Measurements from ENCODE around the gene FARP2.

FARP2 gene

DNA sequence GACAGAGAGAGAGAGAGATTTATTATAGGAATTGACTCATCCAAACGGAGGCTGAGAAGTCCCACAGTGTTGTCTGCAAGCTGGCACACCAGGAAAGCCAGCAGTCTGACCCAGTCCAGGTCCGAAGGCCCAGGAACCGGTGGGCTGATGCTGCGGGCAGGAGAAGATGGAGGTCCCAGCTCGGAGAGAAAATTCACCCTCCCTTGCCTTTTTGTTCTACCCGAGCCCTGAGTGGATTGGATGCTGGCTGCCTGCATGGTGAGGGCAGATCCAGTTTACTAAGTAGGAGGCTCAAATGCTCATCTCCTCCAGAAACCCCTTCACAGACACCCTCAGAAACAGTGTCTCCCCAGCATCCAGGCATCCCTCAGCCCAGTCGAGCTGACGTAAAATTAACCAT lies 174.5 kb downstream of the FARP2 start:
- DNase-seq (ENCODE audit: low read depth, low spot score) = no peak

DNA sequence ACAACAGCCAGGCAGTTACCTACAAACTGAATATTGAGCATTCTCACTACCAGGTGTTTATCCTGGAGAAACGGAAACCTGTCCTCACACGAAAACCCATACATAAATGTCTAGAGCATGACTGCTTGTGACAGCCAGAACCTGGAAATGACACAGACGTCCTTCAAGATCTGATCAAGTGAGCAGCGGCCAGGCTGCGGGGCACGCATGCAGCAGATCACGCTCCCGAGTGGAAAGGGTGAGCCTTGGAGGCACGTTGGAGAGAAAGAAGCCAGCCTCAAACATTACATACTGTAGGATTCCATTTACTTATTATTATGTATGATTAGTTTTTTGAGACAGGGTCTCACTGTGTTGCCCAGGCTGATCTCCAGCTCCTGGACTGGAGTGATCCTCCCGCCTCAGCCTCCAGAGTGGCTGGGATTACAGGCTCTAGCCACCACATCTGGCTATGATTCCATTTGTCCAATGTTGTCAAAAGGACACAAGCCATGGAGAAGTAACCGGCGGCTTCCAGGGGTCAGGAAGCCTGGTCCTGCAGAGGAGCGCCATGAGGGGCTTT lies 175.2 kb downstream of the FARP2 start:
- DNase-seq (ENCODE audit: low read depth, low spot score) = no peak

DNA sequence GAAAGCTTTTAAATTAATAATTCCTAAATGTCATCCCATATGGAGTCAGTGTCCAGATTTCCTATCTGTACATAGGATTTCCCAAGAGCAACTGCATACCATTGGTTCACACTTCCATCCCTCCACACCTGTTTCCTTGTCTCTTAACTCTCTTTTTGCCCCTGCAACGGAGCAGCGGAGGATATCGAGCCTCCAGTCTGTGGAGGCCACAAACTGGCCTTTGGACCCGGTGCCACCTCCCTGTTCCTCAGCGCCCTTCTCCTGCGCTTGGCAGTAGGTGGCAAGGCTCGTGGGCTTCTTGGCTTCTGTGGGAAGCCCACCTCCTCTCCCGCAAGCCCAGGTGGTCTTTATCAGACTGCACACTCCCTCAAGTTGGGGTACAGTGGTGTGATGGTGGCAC lies 176.1 kb downstream of the FARP2 start:
- no peak for DNase-seq (ENCODE audit: low read depth, low spot score)

DNA sequence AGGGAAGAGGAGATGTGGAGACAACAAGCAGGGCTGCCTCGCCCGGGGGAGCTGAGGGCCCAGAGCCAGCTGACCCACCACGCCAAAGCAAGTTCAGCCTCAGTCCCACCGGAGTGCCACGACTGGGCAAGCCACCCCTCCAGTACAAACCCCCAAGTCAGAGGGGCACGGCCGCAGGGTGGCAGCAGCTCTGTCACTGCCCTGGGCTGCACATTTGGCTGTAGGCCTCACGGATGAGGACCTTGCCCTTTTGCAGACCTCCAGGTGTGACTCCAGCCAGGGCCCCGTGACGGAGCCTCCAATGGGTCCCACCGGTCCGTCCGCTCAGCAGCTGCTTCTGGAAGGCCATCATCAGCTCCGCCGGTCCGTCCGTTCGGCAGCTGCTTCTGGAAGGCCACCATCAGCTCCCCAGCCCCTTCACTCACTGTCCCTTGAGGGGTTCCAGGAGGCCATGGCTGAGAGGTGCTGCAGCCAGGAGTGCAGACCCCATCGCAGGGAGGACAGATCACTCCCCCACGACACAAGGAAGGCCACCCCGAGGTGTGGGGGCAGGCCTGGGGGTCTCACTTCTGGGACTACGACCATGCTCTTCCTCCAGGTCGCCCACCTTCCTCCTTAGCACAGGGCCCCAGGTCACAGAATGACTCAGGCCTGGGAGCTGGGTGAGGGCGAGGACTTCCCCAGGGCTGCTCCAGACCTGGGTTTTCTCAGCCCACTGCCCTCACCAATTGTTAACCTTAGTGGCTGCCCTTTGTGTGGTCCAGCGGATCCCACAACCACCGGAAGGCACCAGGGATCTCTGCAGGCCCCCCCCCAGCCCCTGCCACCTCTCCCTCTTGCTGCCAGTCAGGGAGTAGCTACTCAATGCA lies 176.9 kb downstream of the FARP2 start:
- no peak for DNase-seq (ENCODE audit: low read depth, low spot score)

DNA sequence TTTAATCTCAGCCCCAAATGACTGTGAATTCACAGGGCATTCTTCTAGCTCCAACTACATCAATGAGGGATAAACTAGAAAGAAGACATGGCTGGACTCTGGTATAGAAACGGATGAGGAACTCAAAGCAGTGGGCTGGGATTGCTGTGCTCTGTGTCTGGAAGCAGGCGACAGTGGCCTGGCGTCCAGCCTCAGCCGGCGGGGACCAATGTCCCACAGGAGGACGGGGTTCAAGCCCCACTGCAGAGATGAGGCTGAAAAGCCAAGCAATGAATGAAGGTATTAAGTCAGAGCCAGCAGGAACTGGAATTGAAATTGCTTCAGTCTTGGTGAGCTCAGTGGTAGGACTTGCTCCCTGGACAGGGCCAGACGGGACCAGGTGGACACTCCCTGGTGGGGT lies 178.2 kb downstream of the FARP2 start:
- no peak for DNase-seq (ENCODE audit: low read depth, low spot score)

DNA sequence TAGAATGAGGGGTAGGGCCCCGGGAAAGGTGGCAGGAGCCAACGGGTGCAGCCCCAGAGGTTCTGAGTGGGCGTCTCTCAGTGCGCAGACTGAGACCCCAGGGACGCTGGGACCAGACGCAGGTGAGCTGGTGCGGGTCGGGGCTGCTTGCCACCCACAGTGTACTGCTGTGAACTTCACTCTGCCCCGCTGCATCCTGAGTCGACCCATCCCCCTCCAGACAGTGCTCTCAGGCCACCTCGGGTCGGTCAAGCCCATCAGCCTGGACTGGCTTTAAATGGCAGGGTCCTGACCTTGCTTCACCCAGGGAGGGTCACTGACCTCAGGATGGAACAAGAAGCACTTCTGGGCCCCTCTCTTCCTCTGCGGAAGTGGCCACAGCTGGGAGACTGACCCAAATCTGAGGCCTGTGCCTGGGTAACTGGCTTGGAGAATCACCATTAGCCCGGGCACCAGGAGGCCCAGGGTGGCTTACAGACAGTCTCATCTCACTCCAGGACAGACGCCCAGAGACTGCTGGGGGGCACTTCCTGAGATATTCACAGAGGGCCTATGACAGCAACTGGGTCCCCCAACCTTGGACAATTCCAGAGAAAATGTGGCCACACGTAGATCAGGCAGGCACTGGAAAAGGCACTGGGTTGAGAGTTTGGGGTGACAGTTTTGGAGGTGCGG lies 178.8 kb downstream of the FARP2 start:
- DNase-seq (ENCODE audit: low read depth, low spot score) = no peak

DNA sequence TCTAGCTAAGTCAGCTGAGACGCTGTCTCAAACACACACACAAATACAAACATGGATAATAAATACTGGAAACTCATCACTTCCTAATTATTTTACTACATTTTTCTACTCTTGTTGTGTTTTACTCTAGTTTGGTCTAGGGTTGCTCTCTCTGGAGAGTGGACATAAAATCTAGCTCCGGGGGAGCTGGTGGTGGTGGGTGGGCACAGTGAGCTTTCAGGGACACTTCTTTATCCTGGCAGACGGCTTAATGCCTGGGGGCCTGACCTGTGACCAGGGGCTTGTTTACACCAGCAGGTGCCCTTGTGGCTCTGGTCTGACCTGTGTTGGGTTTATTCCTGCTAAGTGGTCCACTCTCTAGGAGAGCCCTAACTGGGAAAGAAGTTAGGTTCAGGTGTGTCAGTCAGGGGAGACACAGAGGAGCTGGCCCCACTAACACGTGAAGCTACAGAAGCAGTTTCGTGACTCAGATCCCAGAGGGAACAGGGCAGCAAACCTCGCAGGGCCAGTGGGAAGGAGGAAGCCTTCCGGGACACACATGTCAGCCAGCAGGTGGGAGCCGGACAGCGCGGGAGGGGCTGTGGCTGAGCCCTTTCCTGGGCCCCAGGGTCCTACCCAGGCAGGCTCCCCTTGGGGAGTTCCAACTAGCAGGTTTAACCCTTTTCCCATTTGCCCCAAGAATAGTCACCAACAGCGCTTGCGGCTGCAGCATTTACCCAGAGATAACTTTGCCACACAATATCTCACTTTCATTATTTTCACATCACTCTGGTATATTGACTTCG lies 180.0 kb downstream of the FARP2 start:
- DNase-seq (ENCODE audit: low read depth, low spot score) = no peak

DNA sequence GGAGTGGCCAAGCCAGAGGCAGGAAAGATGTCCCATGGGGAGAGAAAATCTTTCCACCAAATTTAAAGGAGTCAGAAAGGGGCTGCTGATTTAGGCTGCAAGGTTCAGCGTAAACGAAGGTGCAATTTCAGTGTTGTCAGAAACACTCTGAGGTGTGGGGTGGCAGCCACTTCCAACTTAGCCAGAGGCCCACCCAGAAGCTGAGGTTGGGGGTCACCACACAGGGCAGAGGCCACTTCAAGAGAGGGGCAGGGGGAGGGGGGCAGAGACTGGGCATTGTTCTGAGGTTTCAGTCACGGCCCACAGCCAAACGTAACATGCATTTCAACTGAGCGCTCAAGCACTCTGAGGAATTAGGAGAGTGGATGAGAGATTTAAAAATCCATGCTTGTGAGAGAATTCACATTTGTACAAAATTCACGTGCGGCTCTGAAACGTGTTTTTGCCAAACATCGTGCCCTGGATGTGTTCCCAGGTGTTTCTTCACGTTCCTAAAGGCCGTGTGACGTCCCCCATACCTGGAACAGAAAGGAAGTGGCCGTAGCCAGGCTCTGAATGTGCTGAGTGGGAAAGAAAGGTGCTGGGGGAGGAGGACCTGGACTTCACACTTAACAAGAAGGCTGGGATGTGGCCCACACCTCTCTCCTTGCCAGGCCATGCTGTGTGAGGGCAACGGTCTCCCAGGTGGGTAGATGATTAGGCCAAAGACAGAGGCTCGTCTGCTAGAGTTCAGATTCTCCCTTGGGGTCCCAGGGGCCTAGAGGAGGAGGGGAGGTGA lies 182.9 kb downstream of the FARP2 start:
- DNase-seq (ENCODE audit: low read depth, low spot score) = no peak

DNA sequence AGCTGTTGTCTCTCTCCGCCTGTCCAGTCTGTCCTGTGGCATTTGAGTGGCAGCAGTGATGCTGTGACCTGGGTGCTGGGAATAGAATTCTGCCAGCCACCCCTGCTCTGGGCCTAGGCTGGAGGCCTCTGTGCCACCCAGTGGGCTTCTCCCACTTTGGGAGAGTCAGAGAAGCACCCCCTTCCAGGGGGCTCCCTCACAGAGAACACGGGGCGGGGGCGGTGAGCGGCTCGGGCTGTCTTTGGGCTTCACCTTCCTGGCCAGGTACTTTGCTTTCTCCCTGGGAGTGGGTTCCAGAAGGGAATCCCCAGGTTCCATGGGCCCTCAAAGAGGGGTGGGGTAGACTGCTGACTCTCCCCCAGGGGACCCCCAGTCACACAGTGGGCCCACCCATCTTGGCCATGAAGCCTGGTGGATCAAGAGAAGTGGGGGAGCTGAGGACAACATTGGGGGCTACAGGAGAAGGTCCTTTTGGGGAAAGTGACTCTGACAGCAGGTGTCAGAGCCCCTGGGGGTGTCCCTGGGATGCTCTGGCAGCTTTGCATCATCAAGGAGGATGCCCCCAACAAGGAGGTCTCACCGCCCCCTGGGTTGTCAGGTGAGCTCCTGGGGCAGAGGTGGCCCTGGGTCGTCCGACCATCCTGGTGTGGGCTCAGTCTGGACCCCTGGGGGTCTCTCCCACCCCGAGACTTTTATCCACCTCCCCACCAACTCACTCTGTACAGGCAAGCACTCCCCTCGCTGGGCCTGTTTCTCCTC lies 183.7 kb downstream of the FARP2 start:
- DNase-seq (ENCODE audit: low read depth, low spot score) = no peak

DNA sequence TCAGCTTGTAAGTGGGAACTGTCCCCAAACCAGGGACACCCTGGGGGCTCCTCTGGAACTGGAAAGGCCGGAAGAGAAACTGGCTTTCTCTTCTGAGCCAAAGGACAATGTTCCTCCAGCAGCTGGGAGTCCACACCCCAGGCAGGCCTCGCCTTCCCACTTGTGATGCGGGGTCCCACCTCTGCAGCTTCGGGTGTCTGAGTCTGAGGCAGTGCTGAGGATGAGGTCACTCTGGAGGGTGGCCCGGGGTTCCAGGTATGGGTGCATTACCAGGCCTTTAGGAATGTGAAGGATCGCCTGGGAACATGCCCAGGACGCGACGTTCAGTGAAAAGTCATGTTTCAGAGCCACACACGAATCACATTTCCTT lies 184.3 kb downstream of the FARP2 start:
- DNase-seq (ENCODE audit: low read depth, low spot score) = no peak

DNA sequence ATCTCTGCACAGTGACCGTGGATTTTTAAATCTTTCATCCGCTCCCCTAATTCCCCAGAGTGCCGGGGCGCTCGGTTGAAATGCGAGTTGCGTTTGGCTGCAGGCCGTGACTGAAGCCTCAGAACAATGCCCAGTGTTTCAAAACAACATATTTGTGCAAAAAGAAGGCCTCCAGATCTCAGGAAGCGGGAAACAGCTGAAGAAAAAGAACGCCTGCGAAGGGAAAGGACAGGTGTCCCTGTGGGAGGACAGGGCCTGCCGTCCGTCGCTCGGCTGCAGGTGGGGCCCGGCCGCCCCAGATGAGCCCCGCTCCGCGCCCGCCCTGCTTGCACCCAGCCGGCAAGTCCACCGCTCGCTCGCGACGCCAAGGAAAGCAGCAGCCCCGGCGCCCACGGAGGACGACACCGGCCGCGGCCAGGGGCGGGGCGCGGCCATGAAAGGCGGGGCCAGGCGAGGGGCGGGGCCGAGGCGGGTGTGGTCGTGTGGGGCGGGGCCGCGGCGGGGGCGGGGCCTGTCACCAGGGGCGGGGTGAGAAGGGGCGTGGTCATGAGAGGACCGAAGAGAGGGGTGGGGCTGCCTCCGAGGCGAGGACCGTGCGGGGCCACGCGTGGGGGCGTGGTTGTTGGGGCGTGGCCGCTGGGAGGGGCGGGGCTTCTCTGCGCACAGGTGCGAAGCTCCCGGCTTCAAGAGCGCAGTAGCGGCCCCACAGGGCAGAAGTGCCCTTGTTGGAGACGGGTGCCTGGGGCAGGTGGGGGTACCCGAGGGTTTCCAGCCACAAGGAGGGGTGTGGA lies 184.9 kb downstream of the FARP2 start:
- DNase-seq (ENCODE audit: low read depth, low spot score) = no peak

DNA sequence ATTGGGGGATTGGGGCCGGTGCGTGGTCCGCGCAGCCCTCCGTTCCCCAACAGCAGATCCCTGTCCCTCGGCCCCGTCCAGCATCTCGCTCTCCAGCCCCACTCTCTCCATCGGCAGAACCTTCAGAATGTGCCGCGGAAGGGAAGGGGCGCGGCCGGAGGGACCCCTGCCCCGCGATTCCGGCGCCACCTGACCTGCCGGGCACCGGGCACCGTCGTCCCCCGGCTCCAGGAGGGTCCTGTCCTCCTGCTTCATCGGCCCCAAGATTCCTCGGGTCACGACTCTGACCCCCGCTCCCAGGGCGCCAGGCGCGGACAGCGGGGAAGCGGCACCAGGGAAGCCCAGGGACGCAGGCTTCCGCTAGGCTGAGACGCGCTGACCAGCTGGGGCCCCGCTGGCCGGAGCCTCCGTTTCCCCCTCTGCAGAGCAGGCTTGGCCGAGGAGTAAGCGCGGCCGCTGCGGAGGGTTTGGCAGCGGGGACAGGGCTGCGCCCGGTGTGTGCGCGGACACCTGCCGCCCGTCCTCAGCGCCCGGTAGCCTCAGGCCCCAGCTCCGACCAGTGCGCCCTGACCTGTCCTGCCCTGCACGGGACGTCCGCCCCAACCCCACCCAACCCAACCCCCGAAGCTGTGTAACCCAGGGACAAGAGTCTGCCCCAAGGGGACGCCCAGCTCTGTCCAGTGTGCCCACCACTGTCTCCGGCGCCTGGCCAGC lies 185.6 kb downstream of the FARP2 start:
- no peak for DNase-seq (ENCODE audit: low read depth, low spot score)

DNA sequence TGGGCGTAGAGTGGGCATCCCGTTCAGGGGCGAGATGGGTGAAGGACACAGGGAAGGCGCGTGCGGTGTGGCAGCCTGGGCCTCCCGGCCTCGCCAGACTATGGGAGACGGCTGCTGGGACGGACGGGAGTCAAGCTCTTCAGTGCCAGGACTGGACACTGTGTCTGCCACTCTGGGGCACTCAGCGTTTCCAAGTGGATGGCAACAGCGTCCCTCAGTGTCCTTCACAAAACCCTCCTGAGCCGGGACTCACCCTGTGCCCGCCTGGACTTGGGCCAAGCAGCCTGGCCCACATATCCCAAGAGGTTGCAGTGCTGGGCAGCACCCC lies 186.2 kb downstream of the FARP2 start:
- DNase-seq (ENCODE audit: low read depth, low spot score) = no peak

Data from iPS DF 19.7 (cell line).